NCI-H2107 (cell line): Measurements from ENCODE around the gene LOC101059915.
"Not testable (repeated sequence)": the region's sequence is repeated elsewhere in the genome, so short reads cannot be mapped to it uniquely, and the experiment has no call there.

Experiments
- DNase-seq: peaks from one replicate; lab custom pipeline; 2025; lab: John Stamatoyannopoulos, UW

LOC101059915 gene

DNA sequence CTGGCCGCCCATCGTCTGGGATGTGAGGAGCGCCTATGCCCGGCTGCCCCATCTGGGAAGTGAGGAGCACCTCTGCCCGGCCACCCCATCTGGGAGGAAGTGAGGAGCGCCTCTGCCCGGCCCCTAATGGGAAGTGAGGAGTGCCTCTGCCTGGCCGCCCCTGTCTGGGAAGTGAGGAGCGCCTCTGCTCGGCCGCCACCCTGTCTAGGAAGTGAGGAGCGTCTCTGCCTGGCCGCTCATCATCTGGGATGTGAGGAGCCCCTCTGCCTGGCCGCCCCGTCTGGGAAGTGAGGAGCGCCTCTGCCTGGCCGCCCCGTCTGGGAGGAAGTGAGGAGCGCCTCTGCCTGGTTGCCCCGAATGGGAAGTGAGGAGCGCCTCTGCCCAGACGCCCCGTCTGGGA lies 8.3 kb downstream of the LOC101059915 start:
- not testable (repeated sequence) for DNase-seq

DNA sequence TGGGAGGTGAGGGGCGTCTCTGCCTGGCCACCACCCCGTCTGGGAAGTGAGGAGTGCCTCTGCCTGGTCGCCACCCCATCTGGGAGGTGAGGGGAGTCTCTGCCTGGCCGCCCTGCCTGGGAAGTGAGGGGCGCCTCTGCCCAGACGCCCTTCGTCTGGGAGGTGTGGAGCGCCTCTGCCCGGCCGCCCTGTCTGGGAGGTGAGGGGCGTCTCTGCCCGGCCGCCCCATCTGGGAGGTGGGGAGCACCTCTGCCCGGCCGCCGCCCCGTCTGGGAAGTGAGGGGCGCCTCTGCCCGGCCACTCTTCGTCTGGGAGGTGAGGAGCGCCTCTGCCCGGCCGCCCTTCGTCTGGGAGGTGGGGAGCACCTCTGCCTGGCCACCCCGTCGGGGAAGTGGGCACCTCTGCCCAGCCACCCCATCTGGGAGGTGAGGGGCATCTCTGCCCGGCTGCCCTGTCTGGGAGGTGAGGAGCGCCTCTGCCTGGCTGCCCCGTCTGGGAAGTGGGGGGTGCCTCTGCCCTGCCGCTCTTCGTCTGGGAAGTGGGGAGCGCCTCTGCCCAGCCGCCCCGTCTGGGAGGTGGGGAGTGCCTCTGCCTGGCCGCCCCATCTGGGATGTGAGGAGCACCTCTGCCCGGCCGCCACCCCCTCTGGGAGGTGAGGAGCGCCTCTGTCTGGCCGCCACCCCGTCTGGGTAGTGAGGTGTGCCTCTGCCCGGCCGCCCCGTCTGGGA lies 8.9 kb downstream of the LOC101059915 start:
- not testable (repeated sequence) for DNase-seq

DNA sequence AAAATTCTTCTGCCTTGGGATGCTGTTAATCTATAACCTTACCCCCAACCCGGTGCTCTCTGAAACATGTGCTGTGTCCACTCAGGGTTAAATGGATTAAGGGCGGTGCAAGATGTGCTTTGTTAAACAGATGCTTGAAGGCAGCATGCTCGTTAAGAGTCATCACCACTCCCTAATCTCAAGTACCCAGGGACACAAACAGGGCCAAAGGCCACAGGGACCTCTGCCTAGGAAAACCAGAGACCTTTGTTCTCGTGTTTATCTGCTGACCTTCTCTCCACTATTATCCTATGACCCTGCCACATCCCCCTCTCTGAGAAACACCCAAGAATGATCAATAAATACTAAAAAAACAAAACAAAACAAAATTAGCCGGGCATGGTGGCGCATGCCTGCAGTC lies 9.8 kb downstream of the LOC101059915 start:
- DNase-seq, result not testable (repeated sequence)

DNA sequence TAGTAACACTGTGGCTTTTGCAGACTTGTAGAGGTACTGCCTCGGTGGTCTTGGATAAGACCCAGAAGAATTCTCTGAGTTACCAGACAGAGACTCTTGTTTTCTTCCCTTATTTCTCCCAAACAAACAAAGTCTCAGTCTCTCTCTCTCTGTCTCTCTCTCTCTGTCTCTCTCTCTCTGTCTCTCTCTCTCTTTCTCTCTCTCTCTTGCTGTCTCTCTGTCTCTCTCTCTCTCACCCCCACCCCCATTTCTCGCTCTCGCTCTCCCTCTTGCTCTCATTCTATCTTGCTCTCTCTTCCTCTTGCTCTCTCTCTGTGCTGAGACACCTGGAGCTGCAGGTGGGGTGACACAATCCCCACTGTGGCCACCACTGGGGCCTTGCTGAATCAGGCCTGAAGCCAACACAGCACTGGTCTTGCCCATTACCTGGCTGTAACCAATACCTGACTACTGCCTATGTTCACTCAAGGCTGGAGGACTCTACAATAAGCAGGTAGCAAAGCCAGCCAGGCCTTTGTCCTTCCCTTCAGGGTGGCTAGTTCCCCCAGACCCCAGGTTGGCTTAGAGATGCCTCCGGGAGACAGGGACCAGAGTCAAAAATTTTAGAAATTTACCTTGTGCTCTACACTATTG lies 12.3 kb downstream of the LOC101059915 start:
- DNase-seq, result no peak

DNA sequence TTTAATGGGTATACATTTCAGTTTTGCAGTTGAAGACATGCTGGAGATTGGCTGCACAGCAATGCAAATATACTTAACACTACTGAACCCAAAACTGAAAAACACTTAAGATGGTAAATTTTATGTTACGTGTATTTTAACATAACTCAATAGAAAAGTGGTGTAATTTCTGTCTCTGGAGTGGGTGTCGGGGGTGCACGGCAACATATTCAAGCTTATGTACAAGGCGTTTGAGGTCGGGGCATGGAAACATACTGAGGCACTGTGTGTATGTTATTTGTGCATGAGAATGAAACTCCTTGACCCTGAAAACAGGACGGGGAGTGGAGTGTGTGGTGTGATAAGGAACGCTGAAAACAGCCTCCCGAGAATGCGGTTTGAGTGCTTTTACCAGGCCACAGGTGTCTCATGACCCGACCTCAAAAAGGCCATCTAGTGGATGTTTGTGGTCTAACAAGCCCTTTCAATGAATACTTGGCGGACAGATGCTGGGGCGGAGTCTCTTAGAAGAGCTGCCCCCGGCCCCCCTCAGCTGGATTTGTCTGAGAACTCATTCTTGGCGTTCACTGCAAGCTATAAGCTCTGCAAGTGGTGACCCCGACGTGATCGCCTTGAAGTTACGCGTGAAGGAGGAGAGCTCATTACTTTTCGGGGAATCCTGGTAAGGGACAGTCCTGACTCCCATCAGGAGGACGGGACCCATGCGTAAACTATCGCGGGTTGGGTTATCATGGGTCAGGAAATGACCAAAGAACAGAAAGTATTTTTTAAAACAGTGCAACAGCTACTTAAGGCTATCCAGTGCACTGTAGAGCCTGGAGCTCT lies 29.5 kb downstream of the LOC101059915 start:
- DNase-seq, result not testable (repeated sequence)

DNA sequence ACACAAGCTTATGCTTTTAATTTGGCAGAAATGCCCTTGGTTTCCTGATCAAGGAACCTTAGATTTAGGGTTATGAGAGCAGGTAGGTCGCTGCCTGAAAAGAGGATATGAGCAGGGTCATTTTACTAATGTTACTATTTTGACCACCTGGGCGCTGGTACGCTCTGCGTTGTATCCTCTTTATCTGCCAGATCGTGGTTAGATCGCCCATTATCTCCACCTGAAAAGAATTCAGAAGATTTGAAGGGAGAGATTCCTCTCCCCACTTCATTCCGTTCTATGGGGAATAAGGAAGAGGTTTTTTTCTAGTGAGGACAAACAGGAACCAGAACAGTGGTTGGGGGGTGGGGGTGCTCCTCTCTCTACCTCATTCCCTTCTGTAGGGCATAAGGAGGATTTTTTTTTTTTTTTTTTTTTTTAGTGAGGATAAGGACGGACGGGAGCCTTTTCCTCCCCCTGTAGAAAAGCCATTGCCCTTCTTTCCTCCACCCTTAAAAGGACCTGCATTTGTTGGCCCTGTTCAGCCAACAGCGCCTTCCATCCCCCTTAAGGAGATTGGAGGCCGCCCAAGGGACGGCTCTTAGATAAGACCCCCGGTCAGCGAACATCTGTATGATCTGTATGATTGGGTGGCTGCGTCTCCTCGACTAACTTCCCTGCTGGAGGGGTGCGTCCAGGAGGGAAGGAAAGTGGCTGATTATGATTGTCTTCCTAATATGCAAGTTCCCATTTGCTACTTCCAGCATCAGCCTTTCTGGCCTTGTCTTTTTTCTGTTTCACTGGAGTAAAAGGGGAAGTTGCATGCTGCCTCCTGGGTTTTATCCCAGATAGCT lies 30.3 kb downstream of the LOC101059915 start:
- not testable (repeated sequence) for DNase-seq

DNA sequence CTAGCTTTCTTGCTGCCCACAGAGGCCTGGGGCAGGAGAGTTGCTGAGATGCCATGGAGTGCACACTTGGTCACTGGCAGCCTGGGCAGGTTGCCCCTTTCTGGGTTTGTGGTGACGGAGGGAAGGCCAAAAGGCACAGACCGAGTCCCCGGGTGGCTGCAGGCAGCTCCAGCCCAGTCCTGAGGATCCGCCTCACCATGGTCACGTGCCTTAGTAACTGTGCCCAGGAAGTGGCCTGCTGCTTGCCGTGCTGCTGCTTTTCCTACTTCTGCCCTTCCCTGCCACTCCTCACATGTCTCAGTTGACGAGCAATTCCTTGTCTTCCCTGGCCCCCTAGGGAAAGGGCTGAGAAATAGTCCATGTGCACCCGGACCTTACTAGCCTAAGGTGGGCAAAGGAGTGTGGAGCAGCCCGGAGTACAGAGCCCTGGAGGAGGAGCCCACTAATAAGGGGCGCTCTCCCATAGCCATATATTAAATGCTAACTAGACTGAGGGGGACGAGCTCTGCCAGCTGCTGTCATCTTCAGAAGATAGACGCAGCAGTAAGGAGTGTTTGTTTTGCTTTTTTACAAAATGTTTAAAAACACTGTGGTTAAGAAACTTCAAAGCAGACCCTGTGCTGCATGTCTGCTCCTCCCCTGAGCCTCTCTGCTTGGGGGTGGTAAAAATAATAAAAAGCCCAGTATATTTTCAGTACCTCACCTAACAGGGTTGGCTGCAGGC lies 31.1 kb downstream of the LOC101059915 start:
- DNase-seq, result not testable (repeated sequence)

DNA sequence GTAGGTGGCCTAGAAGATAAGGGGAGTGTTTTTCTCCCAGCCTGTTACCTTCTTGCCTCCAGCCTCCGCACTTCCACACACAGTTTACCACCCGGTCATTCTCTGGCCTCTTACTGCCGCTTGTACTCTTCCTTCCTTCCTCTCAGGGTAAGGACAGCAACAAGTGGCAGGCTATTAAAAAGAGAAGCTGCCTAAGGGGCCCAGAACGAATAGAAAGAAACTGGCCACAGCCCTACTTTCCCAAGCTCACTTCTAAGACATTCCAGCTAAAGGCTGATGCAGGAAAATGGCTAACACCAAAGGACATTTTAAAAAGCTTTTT lies 31.6 kb downstream of the LOC101059915 start:
- not testable (repeated sequence) for DNase-seq

DNA sequence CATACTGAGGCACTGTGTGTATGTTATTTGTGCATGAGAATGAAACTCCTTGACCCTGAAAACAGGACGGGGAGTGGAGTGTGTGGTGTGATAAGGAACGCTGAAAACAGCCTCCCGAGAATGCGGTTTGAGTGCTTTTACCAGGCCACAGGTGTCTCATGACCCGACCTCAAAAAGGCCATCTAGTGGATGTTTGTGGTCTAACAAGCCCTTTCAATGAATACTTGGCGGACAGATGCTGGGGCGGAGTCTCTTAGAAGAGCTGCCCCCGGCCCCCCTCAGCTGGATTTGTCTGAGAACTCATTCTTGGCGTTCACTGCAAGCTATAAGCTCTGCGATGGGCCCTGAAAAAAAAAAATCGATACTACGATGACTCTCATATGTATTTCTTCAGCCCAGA lies 35.5 kb downstream of the LOC101059915 start:
- not testable (repeated sequence) for DNase-seq

DNA sequence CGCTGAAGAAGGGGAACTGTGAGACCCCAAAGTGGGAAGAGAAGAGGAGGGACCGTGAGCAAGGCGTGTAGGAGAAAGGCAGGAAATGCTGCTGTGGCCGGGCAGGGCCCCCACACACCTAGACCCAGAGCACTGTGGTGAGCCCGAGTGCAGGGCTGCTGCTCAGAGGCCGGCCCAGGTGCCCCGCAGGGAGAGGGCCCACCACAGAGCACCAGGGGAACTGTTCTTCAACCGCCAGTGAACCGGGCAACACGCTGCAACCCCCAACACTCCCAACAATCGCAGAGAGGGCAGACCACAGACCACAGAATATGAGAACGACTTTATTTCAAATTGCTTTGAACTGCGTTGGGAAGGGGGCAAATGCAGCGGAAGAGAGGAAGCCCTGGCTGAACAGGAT lies 46.7 kb downstream of the LOC101059915 start:
- not testable (repeated sequence) for DNase-seq

DNA sequence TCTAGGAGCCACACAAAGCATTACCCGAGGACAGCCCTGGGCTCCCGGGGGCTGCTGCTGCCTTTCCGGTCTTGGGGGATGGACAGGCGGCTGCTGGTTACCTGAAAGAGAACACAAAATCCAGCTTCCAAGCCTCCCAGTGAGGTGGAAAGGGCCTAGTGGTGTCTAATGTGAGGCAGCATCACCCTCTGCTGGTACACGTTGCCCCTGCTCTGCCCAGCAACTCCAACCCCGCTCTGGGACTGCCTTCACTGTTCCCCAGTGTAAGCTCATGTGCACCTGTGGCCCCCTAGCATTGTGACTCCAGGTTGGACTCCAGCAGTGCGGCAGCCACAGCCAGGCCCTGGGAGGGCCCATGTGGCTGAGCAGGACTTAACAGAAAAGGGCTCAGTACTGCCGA lies 48.2 kb downstream of the LOC101059915 start:
- not testable (repeated sequence) for DNase-seq

DNA sequence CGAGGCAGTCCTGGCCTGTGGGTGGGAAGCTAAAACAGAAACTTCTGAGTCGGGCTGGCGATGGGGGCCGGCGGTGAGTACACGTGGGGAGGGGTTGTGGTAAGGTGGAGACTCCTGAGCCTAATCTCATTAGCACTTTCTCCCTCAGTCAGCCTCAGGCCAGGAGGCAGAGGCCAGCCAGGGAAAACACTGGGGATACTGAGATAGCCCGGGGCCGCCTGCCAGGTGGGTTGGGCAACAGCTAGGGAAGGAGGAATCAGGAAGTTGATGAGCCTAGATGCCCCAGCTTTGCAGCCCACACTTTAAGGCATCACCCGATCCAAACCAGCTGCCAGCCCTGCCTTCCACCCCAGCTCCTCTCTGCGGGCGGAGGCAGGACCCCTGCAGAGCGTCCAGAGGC lies 49.0 kb downstream of the LOC101059915 start:
- DNase-seq, result not testable (repeated sequence)

DNA sequence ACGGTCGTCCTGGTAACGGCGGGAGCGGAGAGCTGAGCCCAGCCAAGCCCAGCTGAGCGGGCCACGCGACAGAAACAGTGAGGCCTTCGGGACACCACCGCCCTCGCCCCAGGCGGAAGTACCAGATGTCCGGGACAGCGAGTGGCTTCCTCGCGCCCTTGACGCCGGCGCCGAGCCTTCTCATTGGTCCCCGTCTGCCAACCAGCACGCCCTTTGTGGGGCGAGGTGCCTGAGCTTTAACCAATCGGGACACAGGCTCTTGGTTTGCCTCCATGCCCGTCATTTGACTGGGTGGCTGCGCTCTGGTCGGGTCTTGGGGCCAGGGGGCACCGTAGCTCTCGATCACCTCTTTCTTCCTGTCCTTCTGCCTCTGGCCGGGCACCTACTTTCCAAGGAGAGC lies 50.8 kb downstream of the LOC101059915 start, which contains the start of gene CXorf49:
TSS of gene CXorf49 (minus strand) at position 101 of the 400 bp plus-strand sequence. CDS start 134 bp downstream, outside the sequence.
- not testable (repeated sequence) for DNase-seq

DNA sequence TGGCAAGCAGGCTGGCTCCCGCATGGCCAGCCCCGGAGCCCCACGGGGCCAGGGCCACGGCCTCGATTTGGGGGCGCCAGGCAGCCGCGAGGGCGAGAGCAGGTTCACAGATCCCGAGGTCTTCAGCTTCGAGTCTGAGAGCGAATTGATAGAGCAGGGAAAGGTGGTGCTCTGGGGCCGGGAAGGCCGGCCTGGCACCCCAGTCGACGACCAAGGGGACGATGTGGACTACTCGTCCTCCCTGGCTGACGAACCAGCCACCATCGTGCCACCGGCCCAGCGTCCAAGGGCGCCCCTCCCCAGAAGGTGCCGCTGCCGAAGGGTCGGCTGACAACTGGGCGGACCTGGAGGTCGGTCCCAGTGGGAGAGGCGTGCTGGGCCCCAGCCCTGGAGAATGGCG lies 51.8 kb downstream of the LOC101059915 start:
- DNase-seq, result not testable (repeated sequence)

DNA sequence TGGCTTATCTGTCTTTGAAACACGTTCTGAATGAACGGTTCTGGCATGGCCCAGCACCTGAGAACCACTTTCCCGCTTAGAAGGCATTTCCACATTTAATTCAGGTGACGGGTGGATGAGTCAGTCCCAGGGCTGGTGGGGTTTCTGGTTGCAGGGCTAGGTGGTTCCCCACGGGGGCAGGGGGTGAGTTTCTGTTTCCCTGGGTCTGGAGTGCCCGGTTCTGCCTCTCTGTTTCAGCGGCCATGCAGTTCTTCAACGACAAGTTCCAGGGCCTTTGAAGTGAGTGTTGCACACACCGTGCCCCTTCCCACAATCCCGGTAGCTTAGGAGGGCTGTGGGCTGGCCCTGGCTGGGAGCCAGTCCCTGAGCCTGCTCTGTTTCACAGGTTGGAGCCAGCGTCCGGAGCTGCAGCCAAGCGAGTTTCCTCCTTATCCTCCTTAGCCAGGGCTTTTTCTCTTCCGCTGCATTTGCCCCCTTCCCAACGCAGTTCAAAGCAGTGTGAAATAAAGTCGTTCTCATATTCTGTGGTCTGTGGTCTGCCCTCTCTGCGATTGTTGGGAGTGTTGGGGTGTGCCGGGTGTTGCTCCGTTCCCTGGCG lies 53.0 kb downstream of the LOC101059915 start:
- DNase-seq, result not testable (repeated sequence)
